ENCODE results near the gene TGFBR3L.

GRCh38 chr19:7944177-7944761, 29.6 kb downstream of the TGFBR3L start:
- TF ChIP-seq SUZ12 (IDR thresholded peaks at IDR 0.05; ENCODE audit: extremely low read depth, insufficient read depth, insufficient read length) (no peak), YY1 (IDR thresholded peaks at IDR 0.05; ENCODE audit: insufficient read depth, insufficient read length) (no peak), ZNF274 (IDR thresholded peaks at IDR 0.05; ENCODE audit: low read depth, low read length) (no peak)
